GM21515 (cell line): ENCODE measurements around the gene TMEM86B.
A peak's percentile ranks its signal among the peaks of the same experiment; 100 is the strongest.

Source experiments
- ATAC-seq: cut with Tn5 transposase; IDR thresholded peaks from one replicate; pipeline ENCODE4 v1.9.1; 2021; ENCODE audit not compliant: unreplicated experiment

Gene TMEM86B

DNA sequence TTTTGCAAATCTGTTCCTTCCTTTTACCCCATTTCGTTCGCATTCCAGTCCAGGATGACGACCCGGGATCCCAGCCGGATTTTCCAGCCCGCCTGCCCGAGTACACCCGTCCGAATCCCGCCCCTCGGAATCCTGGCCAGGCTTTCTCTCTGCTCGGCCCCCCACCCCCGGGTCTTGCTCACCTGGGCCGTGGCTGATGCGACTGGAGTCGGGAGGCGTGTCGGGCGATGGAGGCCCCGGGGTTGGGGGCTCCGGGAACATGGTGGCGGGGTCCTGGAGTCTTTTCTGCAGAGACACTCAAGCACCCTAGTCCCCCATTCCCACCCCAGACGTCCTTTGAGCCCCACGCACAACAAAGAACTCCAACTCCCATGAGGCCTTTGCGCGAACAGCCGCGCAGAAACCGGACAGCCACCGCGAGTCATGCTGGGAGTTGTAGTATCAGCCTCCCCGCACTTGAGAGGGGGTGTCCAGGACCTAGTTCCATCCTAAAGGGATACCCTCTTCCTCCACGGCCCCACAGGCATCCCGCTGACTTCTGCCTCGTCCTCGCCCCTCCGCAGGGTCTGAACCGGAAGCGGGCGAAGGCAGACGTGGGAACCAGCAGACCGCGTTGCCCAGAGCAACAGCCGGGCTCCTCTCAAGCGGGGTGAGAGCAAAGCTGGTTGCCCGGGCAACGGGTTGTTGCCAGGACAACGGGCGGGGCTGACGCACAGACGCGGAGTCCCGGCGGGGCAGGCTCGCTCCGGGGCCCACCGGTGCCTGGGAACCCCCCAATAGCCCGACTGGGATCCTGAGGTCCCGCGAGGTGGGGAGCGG lies 49.6 kb downstream of the TMEM86B start:
- ATAC-seq = peak; percentile 61
